Activated CD8-positive, alpha-beta T cell treated with anti-CD3 and anti-CD28 coated beads for 36 hours (primary cell): ENCODE data around the gene TRAPPC1. TPM values are rescaled to one million over a fixed set of nuclear protein-coding genes. Genes with fewer than 3 reads are reported as not detected.

Source experiments
- ATAC-seq: fragments of 200-7000 bp; cut with Tn5 transposase; one replicate; pipeline ENCODE4 v1.10.0; 2021; ENCODE audit warnings: mild to moderate bottlenecking, moderate library complexity
- CTCF ChIA-PET: fragments of 350-600 bp; sonication (Branson Sonifier 250); formaldehyde crosslinking; loops from one replicate; lab custom pipeline; 2021; ENCODE audit warnings: antibody characterized with exemption; lab: Charles Lee
- POLR2A ChIA-PET: fragments of 350-600 bp; sonication (Branson Sonifier 250); formaldehyde crosslinking; loops from one replicate; lab custom pipeline; 2021; ENCODE audit warnings: antibody characterized with exemption; lab: Charles Lee
- DNase-seq: peaks from one replicate; pipeline ENCODE4 v3.0.0-alpha.2; 2020
- H3K27ac Mint-ChIP-seq: one replicate; pipeline ENCODE4 v1.8.0; 2021; ENCODE audit warnings: mild to moderate bottlenecking, mixed read lengths
- H3K27me3 Mint-ChIP-seq: one replicate; pipeline ENCODE4 v1.8.0; 2021; ENCODE audit warnings: mixed read lengths
- H3K36me3 Mint-ChIP-seq: one replicate; pipeline ENCODE4 v1.8.0; 2021; ENCODE audit warnings: low read depth, mixed read lengths
- H3K4me1 Mint-ChIP-seq: one replicate; pipeline ENCODE4 v1.8.0; 2021; ENCODE audit warnings: low read depth, mixed read lengths
- H3K4me3 Mint-ChIP-seq: one replicate; pipeline ENCODE4 v1.8.0; 2021; ENCODE audit warnings: mild to moderate bottlenecking, moderate library complexity, mixed read lengths
- H3K9me3 Mint-ChIP-seq: one replicate; pipeline ENCODE4 v1.8.0; 2021; ENCODE audit warnings: mixed read lengths
- intact Hi-C: fragments of 100-400 bp; cut with micrococcal nuclease; formaldehyde crosslinking; loops from one replicate; pipeline ENCODE4 v1.10.0; 2022
- total RNA-seq, 2 experiments: library from RNA; stranded (reverse); gene quantifications; one replicate each; pipeline ENCODE4 v1.2.3, GENCODE V29; 2021
- TF ChIP-seq, protein P1 (sequence below): fragments of 200-600 bp; IDR thresholded peaks from one replicate; pipeline ENCODE4 v1.8.0; 2022; ENCODE audit warnings: antibody characterized with exemption, mild to moderate bottlenecking

TRAPPC1 gene
- total RNA-seq, 2 experiments from 2014 or later = 140 to 143 TPM

DNA sequence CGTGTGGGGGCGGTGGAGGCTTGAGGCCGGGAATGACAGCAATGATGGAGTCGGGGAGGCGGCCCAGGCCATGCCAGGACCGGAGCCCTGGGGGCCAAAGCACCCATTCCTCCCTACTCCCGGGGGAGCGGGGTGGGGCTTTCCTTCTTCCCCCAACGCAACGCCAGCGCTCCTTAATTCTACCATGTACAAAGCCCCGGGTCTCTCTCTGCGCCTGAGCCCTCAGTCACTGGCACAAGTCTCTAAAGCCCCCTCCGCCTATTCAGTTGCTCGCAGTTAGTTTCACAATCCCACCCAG lies 15.4 kb downstream of the TRAPPC1 start:
- no peaks in the 10 kb centered on the region for H3K9me3 Mint-ChIP-seq
- intact Hi-C loops = no loop called here
- CTCF ChIA-PET = interaction anchor here (0.9 to 11.2 kb wide), 11 partner anchors 10 to 229 kb away, joined by 3 to 214 read pairs (median 6); partner anchors contain the start of genes CNTROB, NAA38, TP53 and TRAPPC1
- peak overlapping the region; percentile 85 for H3K4me3 Mint-ChIP-seq
- H3K27ac Mint-ChIP-seq = peak overlapping the region; percentile 81
- H3K36me3 Mint-ChIP-seq = peaks cover 9% of the 10 kb centered on the region
- peaks cover 22% of the 10 kb centered on the region for H3K4me1 Mint-ChIP-seq
- no peak for ATAC-seq
- POLR2A ChIA-PET = interaction anchor here (0.6 to 3.7 kb wide), 16 partner anchors 10 to 141 kb away, joined by 3 to 23 read pairs (median 4); partner anchors contain the start of genes CNTROB, NAA38 and TRAPPC1
- H3K27me3 Mint-ChIP-seq = no peaks in the 10 kb centered on the region
- no peak for DNase-seq
- TF ChIP-seq, protein P1, sequence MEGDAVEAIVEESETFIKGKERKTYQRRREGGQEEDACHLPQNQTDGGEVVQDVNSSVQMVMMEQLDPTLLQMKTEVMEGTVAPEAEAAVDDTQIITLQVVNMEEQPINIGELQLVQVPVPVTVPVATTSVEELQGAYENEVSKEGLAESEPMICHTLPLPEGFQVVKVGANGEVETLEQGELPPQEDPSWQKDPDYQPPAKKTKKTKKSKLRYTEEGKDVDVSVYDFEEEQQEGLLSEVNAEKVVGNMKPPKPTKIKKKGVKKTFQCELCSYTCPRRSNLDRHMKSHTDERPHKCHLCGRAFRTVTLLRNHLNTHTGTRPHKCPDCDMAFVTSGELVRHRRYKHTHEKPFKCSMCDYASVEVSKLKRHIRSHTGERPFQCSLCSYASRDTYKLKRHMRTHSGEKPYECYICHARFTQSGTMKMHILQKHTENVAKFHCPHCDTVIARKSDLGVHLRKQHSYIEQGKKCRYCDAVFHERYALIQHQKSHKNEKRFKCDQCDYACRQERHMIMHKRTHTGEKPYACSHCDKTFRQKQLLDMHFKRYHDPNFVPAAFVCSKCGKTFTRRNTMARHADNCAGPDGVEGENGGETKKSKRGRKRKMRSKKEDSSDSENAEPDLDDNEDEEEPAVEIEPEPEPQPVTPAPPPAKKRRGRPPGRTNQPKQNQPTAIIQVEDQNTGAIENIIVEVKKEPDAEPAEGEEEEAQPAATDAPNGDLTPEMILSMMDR = no peak

DNA sequence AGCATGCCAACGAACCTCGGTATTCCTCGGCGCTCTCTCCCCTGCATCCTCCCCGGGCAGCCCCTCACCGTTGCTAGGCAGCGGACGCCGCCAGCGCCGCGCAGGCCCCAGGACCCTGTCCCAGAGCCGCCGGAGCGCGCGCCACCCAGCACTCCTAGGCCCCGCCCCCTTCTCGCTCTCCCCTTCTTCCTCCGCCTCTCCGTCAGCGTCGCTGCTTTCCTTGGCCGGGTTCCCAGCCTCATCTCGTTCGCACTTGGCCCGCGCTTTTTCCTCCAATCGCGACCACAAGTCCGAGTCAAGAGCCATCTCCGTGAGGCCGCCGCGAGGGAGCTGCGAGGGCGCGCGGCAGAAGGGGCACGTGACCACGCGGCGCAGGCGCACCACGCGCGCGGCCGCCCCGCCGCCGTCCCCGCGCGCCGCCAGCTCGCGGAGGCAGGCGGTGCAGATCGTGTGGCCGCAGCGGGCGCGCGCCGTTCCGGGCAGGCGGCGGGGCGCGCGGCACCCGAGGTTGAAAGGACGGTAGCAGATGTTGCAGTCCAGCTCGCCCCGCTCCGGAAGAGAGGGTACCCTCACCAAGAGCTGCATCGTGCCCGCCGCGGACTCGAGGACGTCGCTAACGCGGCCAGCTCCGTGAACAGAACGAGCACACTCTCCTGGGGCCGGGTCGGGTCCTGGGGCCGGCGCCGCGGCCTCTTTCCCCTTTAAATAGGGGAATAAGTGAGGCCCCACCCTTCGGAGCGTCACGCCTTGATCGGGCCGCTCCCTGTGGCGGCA lies 15.9 kb downstream of the TRAPPC1 start, which contains the start of gene RNF227:
Gene RNF227 (minus strand): TSS at position 679 of the 774 bp plus-strand sequence. CDS start 94 bp downstream, at position 585.
- peak; percentile 94 for DNase-seq
- H3K4me3 Mint-ChIP-seq = peak within 1 kb of the TSS; percentile 85
- H3K9me3 Mint-ChIP-seq = no peaks in the 10 kb centered on the region
- intact Hi-C loops = loop anchor here (2.0 kb wide), 1 partner anchor 75 kb away; no protein-coding TSS in a partner anchor
- peaks cover 11% of the 10 kb centered on the region for H3K36me3 Mint-ChIP-seq
- peak within 1 kb of the TSS; percentile 87 for H3K27ac Mint-ChIP-seq
- H3K27me3 Mint-ChIP-seq = no peaks in the 10 kb centered on the region
- CTCF ChIA-PET = interaction anchor here (0.9 to 11.2 kb wide), 9 partner anchors 11 to 228 kb away, joined by 3 to 214 read pairs (median 6); partner anchors contain the start of genes CNTROB, NAA38, TP53 and TRAPPC1
- TF ChIP-seq, protein P1 = no peak
- POLR2A ChIA-PET = interaction anchor here (0.6 to 3.7 kb wide), 19 partner anchors 10 to 142 kb away, joined by 3 to 23 read pairs (median 4); partner anchors contain the start of genes CNTROB, NAA38 and TRAPPC1
- H3K4me1 Mint-ChIP-seq = peaks cover 22% of the 10 kb centered on the region
- peak; percentile 87 for ATAC-seq

DNA sequence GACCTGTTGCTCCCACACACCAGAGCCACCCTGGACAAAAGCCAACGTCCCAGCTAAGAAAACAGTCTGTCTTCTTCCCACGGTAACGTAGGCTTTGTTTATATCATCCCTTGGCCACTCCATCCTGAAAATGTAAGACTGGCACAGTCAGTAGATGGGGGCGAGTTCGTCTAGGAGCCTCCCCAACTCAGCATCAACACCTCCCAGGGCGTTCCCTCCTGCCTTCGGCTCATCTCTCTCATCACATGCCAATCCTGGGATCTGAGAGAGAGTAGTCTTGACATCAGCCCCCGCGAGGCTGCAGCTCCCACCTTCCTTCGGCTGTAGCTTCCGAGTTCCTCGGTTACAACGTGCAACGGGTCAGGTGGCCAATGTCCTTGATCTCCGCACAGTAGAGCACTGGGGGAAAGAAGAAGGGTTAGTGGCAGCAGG lies 16.6 kb downstream of the TRAPPC1 start:
- Mint-ChIP-seq H3K27ac (peak overlapping the region; percentile 87), H3K36me3 (peaks cover 15% of the 10 kb centered on the region), H3K27me3 (no peaks in the 10 kb centered on the region), H3K4me1 (peaks cover 22% of the 10 kb centered on the region), H3K4me3 (peak overlapping the region; percentile 85), H3K9me3 (no peaks in the 10 kb centered on the region)
- CTCF ChIA-PET = interaction anchor here (1.0 to 11.2 kb wide), 7 partner anchors 11 to 171 kb away, joined by 4 to 214 read pairs (median 6); partner anchors contain the start of genes CNTROB and TRAPPC1
- peak; percentile 43 for ATAC-seq
- DNase-seq = no peak
- POLR2A ChIA-PET = interaction anchor here (0.6 to 3.7 kb wide), 13 partner anchors 9 to 143 kb away, joined by 3 to 23 read pairs (median 4); partner anchors contain the start of gene NAA38
- intact Hi-C loops = loop anchor here (2.0 kb wide), 1 partner anchor 76 kb away; no protein-coding TSS in a partner anchor
- TF ChIP-seq, protein P1 = no peak

DNA sequence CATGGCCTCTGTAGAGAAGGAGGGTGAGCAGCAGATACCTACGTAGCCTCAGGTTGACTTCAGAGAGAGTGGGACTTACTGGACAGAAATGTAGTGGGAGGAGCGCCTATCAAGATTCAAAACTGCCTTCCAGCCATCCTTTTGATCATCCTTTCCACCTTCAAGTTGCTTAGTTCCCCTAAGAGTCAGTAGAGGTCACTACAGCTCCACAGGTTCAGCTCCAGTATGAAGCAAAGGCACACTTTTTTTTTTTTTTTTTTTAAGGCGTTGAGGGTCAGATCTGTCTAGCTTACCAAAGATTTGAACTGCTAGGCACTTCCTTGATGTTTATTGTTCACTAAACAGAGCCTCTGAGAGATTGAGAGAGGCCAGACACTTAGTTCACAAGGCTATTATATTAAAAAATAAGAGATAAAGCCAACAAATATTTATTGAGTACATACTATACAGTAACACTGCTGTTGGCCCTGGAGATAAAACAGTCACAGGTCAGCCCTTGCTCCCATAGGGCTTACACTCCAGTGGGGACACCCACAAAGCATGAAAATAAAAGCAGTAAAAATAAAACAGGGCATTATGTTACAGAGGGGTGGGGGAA lies 18.7 kb downstream of the TRAPPC1 start:
- H3K4me3 Mint-ChIP-seq = peak overlapping the region; percentile 17
- peak overlapping the region; percentile 81 for H3K27ac Mint-ChIP-seq
- H3K4me1 Mint-ChIP-seq = peaks cover 22% of the 10 kb centered on the region
- no peaks in the 10 kb centered on the region for H3K9me3 Mint-ChIP-seq
- peak; percentile 57 for ATAC-seq
- intact Hi-C loops = loop anchor here (5.0 kb wide), 1 partner anchor 144 kb away; no protein-coding TSS in a partner anchor
- DNase-seq = peak; percentile 59
- ChIA-PET CTCF (interaction anchor here (0.7 to 11.2 kb wide), 24 partner anchors 10 to 169 kb away, joined by 3 to 214 read pairs (median 5); partner anchors contain the start of genes CHD3, CNTROB, NAA38 and TRAPPC1), POLR2A (interaction anchor here (0.8 to 1.4 kb wide), 7 partner anchors 12 to 226 kb away, joined by 3 to 4 read pairs (median 3); partner anchors contain the start of genes CNTROB and TP53)
- TF ChIP-seq, protein P1 = peak; percentile 74
- H3K36me3 Mint-ChIP-seq = peaks cover 31% of the 10 kb centered on the region
- H3K27me3 Mint-ChIP-seq = no peaks in the 10 kb centered on the region
